Right lobe of liver (tissue), 6 donors: ENCODE measurements around the gene ROPN1L. TPM values are rescaled to one million over a fixed set of nuclear protein-coding genes. Genes with fewer than 3 reads are reported as not detected.

Experiments used
- ATAC-seq, 4 donors: fragments of 200-7000 bp; cut with Tn5 transposase; one replicate each; pipeline ENCODE4 v1.9.1; 2020; ENCODE audit warnings: mild to moderate bottlenecking in 4 of 4, moderate library complexity in 4 of 4
- DNase-seq, 3 donors: peaks; one replicate each; pipeline ENCODE4 v3.0.0-alpha.2; 2020
- H3K27ac ChIP-seq, 3 donors: fragments of 200-600 bp; one replicate each; pipeline ENCODE4 v1.8.0; 2022
- H3K27me3 ChIP-seq, 2 donors: fragments of 200-600 bp; one replicate each; pipeline ENCODE4 v1.8.0; 2022
- H3K36me3 ChIP-seq, 4 donors: fragments of 200-600 bp; sonication (generic) in 1 of 4; one replicate each; pipeline versions ENCODE4 v1.5.1 to v1.8.0; 2017 to 2022; ENCODE audit warnings: control low read depth in 1 of 4
- H3K4me1 ChIP-seq, 4 donors: fragments of 200-600 bp; sonication (generic) in 1 of 4; one replicate each; pipeline versions ENCODE4 v1.5.1 to v1.8.0; 2017 to 2022; ENCODE audit warnings: control low read depth in 1 of 4
- H3K4me3 ChIP-seq, 3 donors: fragments of 200-600 bp; one replicate each; pipeline ENCODE4 v1.8.0; 2022
- H3K9me3 ChIP-seq, 4 donors: fragments of 200-600 bp; sonication (generic) in 1 of 4; one replicate each; pipeline versions ENCODE4 v1.5.1 to v1.8.0; 2017 to 2022; ENCODE audit warnings: control low read depth in 1 of 4
- POLR2A ChIP-seq: fragments of 450-650 bp; IDR thresholded peaks from one replicate; pipeline ENCODE4 v1.6.1; 2017; ENCODE audit warnings: antibody characterized with exemption, mild to moderate bottlenecking
- WGBS: methylation state at CpG from one replicate; pipeline ENCODE4 v1.1.6; 2018; ENCODE audit warnings: low coverage, low lambda C conversion rate; ENCODE audit not compliant: insufficient coverage; ENCODE audit errors: missing lambda C conversion rate; 5-methylcytosine and 5-hydroxymethylcytosine counted together
- intact Hi-C, 2 donors: fragments of 100-400 bp; cut with DNase I; formaldehyde crosslinking; loops; one replicate each; pipeline versions ENCODE4 v1.11.2 to v1.14.1; 2022
- total RNA-seq, 6 experiments: library from RNA; depleted of rRNA in 2 of 6; stranded (reverse); fragments of >200 nt in 2 of 6; fragmentation: NEBNext Ultra II Directional in 3 of 6; extraction: Animal tissue kit (Norgen Biotek cat#: 25700) in 3 of 6; gene quantifications; one replicate each; pipeline versions ENCODE4 v1.1.0 to v1.2.4, GENCODE V29; 2016 to 2023
- TF ChIP-seq, protein P1 (sequence below), 4 donors: fragments of 200-600 bp in 3 of 4; fragments of 450-650 bp in 1 of 4; IDR thresholded peaks; one replicate each; pipeline versions ENCODE4 v1.5.1 to v1.8.0; 2016 to 2022; ENCODE audit warnings: antibody characterized with exemption in 4 of 4, mild to moderate bottlenecking in 2 of 4
- donor health status: DM: no; HTN: yes; CAD: no.
- donor health status: DM: no; HTN: no; CAD: no.
- donor health status: DM: no; HTN: no; CAD: no.
- donor health status: DM: no; HTN: yes; CAD: no.
- donor health status: DM: no; HTN: yes; CAD: no.

Gene ROPN1L
- total RNA-seq, 6 experiments from 2014 or later, result 0.24 to 0.83 (median 0.40) TPM; not detected in 2

DNA sequence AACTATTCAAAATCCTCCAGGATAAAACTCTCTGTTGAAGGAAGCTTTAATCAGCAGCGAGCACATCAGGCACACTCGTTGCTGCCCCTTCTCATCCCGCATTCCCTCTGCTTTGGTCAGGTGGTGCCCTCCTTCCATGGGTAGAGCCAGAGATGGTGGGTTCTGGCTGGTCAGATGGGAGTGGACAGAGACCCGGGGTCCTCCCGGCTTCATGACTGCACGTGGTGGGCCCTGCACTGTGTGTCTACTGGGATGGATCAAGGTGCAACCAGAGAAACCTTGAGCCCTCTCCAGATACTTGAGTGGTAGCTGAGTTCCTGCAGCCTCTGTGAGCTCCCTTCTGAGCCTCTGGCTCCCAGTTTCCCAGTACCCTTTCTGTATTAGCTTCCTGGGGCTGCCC, 36.3 kb downstream of the ROPN1L start:
- Histone ChIP-seq H3K4me3 (no peak overlapping the region), H3K27me3 (no peaks in the 10 kb centered on the region), H3K9me3 (no peaks in the 10 kb centered on the region), H3K27ac (no peak overlapping the region), H3K36me3 (no peaks in the 10 kb centered on the region), H3K4me1 (no peaks in the 10 kb centered on the region)
- WGBS, result no CpG with 5 or more reads among the region's 6 CpGs
- TF ChIP-seq, protein P1, sequence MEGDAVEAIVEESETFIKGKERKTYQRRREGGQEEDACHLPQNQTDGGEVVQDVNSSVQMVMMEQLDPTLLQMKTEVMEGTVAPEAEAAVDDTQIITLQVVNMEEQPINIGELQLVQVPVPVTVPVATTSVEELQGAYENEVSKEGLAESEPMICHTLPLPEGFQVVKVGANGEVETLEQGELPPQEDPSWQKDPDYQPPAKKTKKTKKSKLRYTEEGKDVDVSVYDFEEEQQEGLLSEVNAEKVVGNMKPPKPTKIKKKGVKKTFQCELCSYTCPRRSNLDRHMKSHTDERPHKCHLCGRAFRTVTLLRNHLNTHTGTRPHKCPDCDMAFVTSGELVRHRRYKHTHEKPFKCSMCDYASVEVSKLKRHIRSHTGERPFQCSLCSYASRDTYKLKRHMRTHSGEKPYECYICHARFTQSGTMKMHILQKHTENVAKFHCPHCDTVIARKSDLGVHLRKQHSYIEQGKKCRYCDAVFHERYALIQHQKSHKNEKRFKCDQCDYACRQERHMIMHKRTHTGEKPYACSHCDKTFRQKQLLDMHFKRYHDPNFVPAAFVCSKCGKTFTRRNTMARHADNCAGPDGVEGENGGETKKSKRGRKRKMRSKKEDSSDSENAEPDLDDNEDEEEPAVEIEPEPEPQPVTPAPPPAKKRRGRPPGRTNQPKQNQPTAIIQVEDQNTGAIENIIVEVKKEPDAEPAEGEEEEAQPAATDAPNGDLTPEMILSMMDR (IDR thresholded peaks at IDR 0.05), result no peak
- TF ChIP-seq POLR2A, result no peak
- intact Hi-C loops, result no loop called here
- no peak for ATAC-seq
- no peak for DNase-seq

DNA sequence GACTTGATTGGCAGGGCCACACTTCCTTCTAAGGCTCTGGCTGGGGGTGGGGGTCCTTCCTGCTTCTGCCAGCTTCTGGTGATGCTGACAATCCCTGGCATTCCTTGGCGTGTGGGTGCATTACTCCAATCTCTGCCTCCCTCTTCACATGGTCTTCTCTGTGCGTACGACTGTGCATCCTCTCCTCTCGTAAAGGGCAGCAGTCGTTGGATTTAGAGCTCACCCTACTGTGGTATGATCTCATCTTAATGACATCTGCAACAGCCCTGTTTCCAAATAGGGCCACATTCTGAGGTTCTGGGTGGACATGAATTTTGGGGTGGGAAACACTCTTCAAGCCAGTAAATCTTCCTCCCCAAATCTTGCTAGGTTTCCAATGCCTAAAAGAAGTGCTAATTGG, 36.8 kb downstream of the ROPN1L start:
- WGBS, result 69% methylated on average over 5 of the region's 5 CpGs
- no peaks in the 10 kb centered on the region for H3K4me1 ChIP-seq
- no peaks in the 10 kb centered on the region for H3K27me3 ChIP-seq

DNA sequence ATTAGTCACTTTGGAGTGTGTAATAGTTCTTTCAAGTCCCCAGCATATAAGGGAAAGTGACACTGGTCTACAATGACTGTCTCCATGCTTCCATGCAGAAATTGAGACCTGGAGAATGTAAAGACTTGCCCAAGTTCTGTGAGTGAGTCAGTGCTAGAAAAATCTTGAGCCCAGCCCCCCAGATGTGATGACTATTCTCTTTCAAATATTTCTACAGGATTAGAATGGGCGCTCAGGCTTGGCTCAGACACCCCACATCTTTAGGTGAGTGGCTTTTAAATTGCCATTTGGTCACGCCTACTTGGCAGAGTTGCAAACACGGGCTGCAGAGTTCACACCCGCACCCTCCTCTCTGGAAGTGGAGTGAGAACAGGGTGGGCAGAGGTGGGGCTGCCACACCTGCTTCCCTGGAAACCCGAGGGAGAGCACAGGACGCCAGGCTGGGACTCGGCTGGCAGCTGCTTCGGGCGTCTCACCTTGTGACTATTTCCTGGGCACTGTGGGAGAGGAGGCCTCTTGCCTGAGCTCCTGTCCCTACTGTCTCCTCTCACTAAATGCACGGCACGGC, 37.6 kb downstream of the ROPN1L start:
- intact Hi-C loops, result no loop called here
- ATAC-seq (no peak), DNase-seq (no peak)
- H3K4me3 ChIP-seq, result no peak overlapping the region
- no peaks in the 10 kb centered on the region for H3K36me3 ChIP-seq
- H3K27ac ChIP-seq, result no peak overlapping the region
- TF ChIP-seq, protein P1 (IDR thresholded peaks at IDR 0.05), result no peak
- TF ChIP-seq POLR2A, result no peak
- 89% methylated on average over 4 of the region's 11 CpGs for WGBS
- H3K4me1 ChIP-seq, result no peaks in the 10 kb centered on the region
- H3K9me3 ChIP-seq, result no peaks in the 10 kb centered on the region
- no peaks in the 10 kb centered on the region for H3K27me3 ChIP-seq

More for the DNA sequence above, 36.8 kb downstream of the ROPN1L start:
- intact Hi-C loops, result no loop called here
- ATAC-seq, result no peak
- H3K4me3 ChIP-seq, result no peak overlapping the region
- no peak overlapping the region for H3K27ac ChIP-seq
- no peaks in the 10 kb centered on the region for H3K36me3 ChIP-seq
- no peak for DNase-seq
- TF ChIP-seq, protein P1 (IDR thresholded peaks at IDR 0.05), result no peak
- TF ChIP-seq POLR2A, result no peak
- no peaks in the 10 kb centered on the region for H3K9me3 ChIP-seq

DNA sequence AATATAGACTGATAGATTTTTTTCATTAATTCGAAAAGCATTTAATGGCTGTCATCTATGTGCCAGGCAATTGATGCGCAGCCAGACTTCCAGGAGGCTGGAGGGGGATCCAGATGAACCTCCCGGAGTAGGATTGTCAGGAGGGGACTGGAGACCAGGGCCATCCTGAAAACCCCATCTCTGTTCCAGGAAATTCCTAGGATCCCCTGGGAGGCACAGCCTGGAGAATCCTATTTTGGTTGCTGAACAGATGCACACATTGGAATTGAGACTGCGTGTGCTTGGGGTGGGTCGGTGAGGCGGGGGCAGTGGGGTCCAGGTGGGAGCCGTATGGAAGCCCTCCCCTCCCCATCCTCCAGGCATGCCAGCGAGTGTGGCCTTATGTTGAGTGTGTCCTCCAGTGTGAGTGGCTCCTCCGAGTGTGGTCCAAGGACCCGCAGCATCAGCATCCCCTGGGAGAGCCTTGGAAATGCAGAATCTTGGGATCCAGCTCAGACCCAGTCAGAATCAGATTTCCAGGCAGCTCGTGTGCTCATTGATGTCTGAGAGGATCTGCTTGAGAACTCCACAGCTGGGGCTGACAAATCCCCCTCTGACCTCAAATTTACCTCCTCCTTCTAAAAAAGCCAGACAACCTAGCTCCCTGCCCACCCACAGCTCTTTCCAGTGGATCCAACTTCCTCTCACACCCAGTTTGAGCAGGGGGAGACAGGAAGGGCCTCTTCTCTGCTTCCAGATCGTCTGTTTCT, 38.7 kb downstream of the ROPN1L start:
- Histone ChIP-seq H3K36me3 (no peaks in the 10 kb centered on the region), H3K4me1 (no peaks in the 10 kb centered on the region), H3K9me3 (no peaks in the 10 kb centered on the region), H3K27me3 (no peaks in the 10 kb centered on the region), H3K27ac (no peak overlapping the region), H3K4me3 (no peak overlapping the region)
- WGBS, result 84% methylated on average over 7 of the region's 12 CpGs
- intact Hi-C loops, result no loop called here
- ATAC-seq, result no peak
- TF ChIP-seq POLR2A, result no peak
- no peak for DNase-seq

DNA sequence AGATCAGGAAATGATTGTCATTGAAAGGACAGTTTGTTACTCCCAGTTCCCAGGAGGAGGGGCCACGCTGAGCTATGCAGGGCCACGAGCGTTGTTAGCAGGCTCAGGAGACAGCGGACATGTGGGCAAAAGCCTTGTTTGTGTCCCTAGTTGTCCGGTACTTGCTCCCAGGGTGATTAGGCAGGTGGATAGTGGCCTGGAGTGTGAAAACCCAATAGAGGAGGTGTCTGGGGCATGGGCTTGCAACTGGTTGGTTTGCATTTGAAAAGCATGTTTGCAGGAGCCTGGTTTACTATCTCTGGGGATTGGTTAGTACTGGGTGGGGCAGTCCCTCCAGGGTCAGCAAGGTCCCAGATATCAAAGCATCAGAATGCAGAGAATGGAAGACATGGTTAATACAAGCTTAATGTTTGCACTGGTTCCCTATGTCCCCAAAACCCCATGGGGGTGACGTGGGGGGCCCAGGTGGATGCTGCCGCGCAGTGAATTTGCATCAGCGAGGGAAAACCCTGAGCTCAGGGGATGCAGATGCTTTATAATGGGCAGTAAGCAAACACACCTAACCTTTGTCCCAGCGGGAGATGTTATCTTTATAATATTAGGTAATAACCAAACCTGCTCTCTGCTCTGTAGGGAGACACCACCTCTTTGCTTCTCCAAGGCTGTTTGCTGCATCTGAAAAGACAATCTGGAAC, 39.7 kb downstream of the ROPN1L start:
- TF ChIP-seq POLR2A, result no peak
- TF ChIP-seq, protein P1 (IDR thresholded peaks at IDR 0.05), result no peak
- H3K27me3 ChIP-seq, result no peaks in the 10 kb centered on the region
- no peaks in the 10 kb centered on the region for H3K36me3 ChIP-seq
- DNase-seq, result no peak
- 43% methylated on average over 9 of the region's 10 CpGs for WGBS
- intact Hi-C loops, result no loop called here
- ATAC-seq, result peak; percentile 20 to 74 (median 59)
- H3K9me3 ChIP-seq, result no peaks in the 10 kb centered on the region
- H3K4me3 ChIP-seq, result no peak overlapping the region
- no peaks in the 10 kb centered on the region for H3K4me1 ChIP-seq
- no peak overlapping the region for H3K27ac ChIP-seq
